Panc1 (cell line): ENCODE results near the gene TRRAP. TPM values are rescaled to one million over a fixed set of nuclear protein-coding genes. Genes with fewer than 3 reads are reported as not detected.

ENCODE experiments used
- ATAC-seq: fragments of 200-7000 bp; cut with Tn5 transposase; 2 replicates; pipeline ENCODE4 v1.9.1; 2020; ENCODE audit warnings: mild to moderate bottlenecking, moderate library complexity
- BruUV-seq: library from RNA; stranded (reverse); fragments of 400-500 nt; replicated peaks from 2 replicates; lab custom pipeline; 2021; lab: Mats Ljungman, UMichigan
- CTCF ChIA-PET: fragments of 300-600 bp; sonication (Branson Sonifier 250); formaldehyde crosslinking; loops from one replicate; lab custom pipeline; 2022; ENCODE audit warnings: antibody characterized with exemption; lab: Charles Lee
- POLR2A ChIA-PET: fragments of 300-600 bp; sonication (Branson Sonifier 250); formaldehyde crosslinking; loops from one replicate; lab custom pipeline; 2022; ENCODE audit warnings: antibody characterized with exemption; lab: Charles Lee
- DNase-seq: peaks from one replicate; pipeline ENCODE4 v3.0.0-alpha.2; 2010; ENCODE audit warnings: low read depth, low spot score
- H3K27ac ChIP-seq: 2 replicates; pipeline ENCODE4 v1.5.1; 2011; ENCODE audit warnings: mild to moderate bottlenecking, low read length, inconsistent platforms
- H3K27me3 ChIP-seq: fragments of 200-500 bp; sonication (Bioruptor generic); 2 replicates; pipeline ENCODE4 v1.6.0; 2014; ENCODE audit warnings: low read length, inconsistent platforms; ENCODE audit not compliant: control insufficient read depth, insufficient read depth
- H3K36me3 ChIP-seq: fragments of 200-500 bp; sonication (Bioruptor generic); 2 replicates; pipeline ENCODE4 v1.5.1; 2014; ENCODE audit warnings: inconsistent platforms, mild to moderate bottlenecking, low read length, moderate library complexity; ENCODE audit not compliant: control insufficient read depth, insufficient read depth
- H3K4me1 ChIP-seq: 2 replicates; pipeline ENCODE4 v1.5.1; 2011; ENCODE audit warnings: inconsistent platforms, mild to moderate bottlenecking, low read length, moderate library complexity; ENCODE audit not compliant: control insufficient read depth, insufficient read depth
- H3K4me3 ChIP-seq, 2 experiments: 2 replicates each; pipeline ENCODE4 v1.5.1; 2011 to 2012; ENCODE audit warnings: low read depth in 2 of 2, low read length in 2 of 2, mild to moderate bottlenecking in 2 of 2, inconsistent platforms in 1 of 2, moderate library complexity in 1 of 2
- H3K9me3 ChIP-seq: fragments of 200-500 bp; sonication (Bioruptor generic); 2 replicates; pipeline ENCODE4 v1.5.1; 2014; ENCODE audit warnings: low read depth, mild to moderate bottlenecking, inconsistent platforms, low read length, moderate library complexity; ENCODE audit not compliant: control insufficient read depth, insufficient read depth
- CTCF ChIP-seq: fragments of 450-650 bp; IDR thresholded peaks from 2 replicates; pipeline ENCODE4 v1.5.1; 2017; ENCODE audit warnings: mild to moderate bottlenecking
- POLR2AphosphoS5 ChIP-seq: IDR thresholded peaks from 2 replicates; pipeline ENCODE4 v1.6.1; 2012; ENCODE audit warnings: mild to moderate bottlenecking, low read depth, low read length, moderate library complexity
- SIN3A ChIP-seq: IDR thresholded peaks from 2 replicates; pipeline ENCODE4 v1.6.1; 2012; ENCODE audit warnings: low read depth, mild to moderate bottlenecking, low read length, moderate library complexity, borderline replicate concordance; ENCODE audit not compliant: insufficient read depth
- TCF7L2 ChIP-seq: IDR thresholded peaks from 2 replicates; pipeline ENCODE4 v1.6.1; 2011; ENCODE audit warnings: mild to moderate bottlenecking, low read depth, low read length, inconsistent platforms
- in situ Hi-C: cut with HindIII; loops from 2 replicates; pipeline ENCODE4 v1.10.0; 2016; ENCODE audit warnings: low sequenced_read_pairs, low pct_unique_long_range_greater_than_20kb
- intact Hi-C: fragments of 100-400 bp; cut with micrococcal nuclease; formaldehyde crosslinking; loops from one replicate; pipeline ENCODE4 v1.10.0; 2022; ENCODE audit not compliant: unreplicated experiment
- total RNA-seq: library from RNA; stranded (reverse); gene quantifications from one replicate; pipeline ENCODE4 v1.2.1, GENCODE V29; 2021; ENCODE audit not compliant: unreplicated experiment
- TF ChIP-seq, protein P1 (sequence below), 2 experiments: IDR thresholded peaks; 2 replicates each; pipeline ENCODE4 v1.6.1; 2011 to 2012; ENCODE audit warnings: low read depth in 2 of 2, control low read depth in 1 of 2, low read length in 1 of 2, mild to moderate bottlenecking in 1 of 2, moderate library complexity in 1 of 2; ENCODE audit not compliant: insufficient read depth in 1 of 2

Gene TRRAP
- total RNA-seq, 1 experiment from 2014 or later, result 44.9 TPM

DNA sequence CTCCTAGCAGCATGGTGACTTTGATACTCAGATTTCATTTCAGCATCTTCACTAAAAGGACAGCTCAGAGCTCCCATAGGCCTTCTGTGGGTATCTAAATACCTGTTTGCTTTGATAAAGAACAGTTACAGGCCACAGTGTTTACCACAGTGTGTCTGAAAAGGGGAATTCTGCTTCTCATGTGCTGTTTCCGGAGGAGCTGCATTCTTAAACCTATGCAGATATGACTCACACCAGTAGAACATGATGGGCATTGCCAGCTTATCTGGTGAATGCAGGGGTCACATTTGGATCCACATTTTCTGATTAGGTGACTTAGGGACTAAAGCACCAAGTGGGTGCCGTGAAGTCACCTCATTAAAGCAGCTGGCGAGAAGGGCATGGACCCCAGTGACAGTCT, 52.6 kb downstream of the TRRAP start:
- DNase-seq (no peak), ATAC-seq (no peak)
- Histone ChIP-seq H3K9me3 (no peaks in the 10 kb centered on the region), H3K36me3 (peaks cover 27% of the 10 kb centered on the region), H3K4me1 (no peaks in the 10 kb centered on the region), H3K27ac (no peak overlapping the region), H3K4me3 (no peak overlapping the region), H3K27me3 (no peaks in the 10 kb centered on the region)
- intact Hi-C loops (no loop called here), in situ Hi-C loops (no loop called here)
- TF ChIP-seq CTCF (no peak), POLR2AphosphoS5 (no peak)
- CTCF ChIA-PET, result no interaction called here
- BruUV-seq, result no TSS peak
- POLR2A ChIA-PET, result no interaction called here

DNA sequence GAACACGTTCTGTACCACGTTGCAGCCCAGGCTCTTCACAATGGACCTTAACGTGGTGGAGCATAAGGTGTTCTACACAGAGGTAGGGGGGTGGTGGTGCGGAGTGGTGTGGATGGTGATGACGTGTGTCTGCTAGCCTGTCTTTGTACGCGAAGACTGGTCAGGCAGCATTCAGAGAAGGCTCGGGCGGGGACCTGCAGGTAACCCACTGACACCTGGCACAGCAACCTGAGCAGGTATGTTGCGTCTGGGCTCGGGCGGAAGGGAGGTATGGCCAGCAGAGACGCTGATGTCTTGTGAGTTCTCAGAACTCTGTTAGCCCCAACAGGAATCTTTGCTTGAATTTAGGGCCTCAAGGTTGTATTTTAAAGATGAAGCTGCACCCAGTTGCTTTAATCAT, 55.0 kb downstream of the TRRAP start:
- ATAC-seq (no peak), DNase-seq (no peak)
- no peak for TF ChIP-seq CTCF
- TF ChIP-seq SIN3A, result no peak
- TF ChIP-seq, protein P1, sequence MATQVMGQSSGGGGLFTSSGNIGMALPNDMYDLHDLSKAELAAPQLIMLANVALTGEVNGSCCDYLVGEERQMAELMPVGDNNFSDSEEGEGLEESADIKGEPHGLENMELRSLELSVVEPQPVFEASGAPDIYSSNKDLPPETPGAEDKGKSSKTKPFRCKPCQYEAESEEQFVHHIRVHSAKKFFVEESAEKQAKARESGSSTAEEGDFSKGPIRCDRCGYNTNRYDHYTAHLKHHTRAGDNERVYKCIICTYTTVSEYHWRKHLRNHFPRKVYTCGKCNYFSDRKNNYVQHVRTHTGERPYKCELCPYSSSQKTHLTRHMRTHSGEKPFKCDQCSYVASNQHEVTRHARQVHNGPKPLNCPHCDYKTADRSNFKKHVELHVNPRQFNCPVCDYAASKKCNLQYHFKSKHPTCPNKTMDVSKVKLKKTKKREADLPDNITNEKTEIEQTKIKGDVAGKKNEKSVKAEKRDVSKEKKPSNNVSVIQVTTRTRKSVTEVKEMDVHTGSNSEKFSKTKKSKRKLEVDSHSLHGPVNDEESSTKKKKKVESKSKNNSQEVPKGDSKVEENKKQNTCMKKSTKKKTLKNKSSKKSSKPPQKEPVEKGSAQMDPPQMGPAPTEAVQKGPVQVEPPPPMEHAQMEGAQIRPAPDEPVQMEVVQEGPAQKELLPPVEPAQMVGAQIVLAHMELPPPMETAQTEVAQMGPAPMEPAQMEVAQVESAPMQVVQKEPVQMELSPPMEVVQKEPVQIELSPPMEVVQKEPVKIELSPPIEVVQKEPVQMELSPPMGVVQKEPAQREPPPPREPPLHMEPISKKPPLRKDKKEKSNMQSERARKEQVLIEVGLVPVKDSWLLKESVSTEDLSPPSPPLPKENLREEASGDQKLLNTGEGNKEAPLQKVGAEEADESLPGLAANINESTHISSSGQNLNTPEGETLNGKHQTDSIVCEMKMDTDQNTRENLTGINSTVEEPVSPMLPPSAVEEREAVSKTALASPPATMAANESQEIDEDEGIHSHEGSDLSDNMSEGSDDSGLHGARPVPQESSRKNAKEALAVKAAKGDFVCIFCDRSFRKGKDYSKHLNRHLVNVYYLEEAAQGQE (IDR thresholded peaks at IDR 0.05; ENCODE audit: insufficient read depth in 1 of 2, low read depth in 2 of 2, low read length in 1 of 2), result no peak
- TF ChIP-seq POLR2AphosphoS5, result no peak
- no peak for TF ChIP-seq TCF7L2
- BruUV-seq, result no TSS peak
- Histone ChIP-seq H3K4me3 (no peak overlapping the region), H3K36me3 (peaks cover 35% of the 10 kb centered on the region), H3K4me1 (no peaks in the 10 kb centered on the region), H3K27ac (no peak overlapping the region), H3K27me3 (no peaks in the 10 kb centered on the region), H3K9me3 (no peaks in the 10 kb centered on the region)
- CTCF ChIA-PET, result no interaction called here
- in situ Hi-C loops (no loop called here), intact Hi-C loops (no loop called here)
- POLR2A ChIA-PET, result no interaction called here

DNA sequence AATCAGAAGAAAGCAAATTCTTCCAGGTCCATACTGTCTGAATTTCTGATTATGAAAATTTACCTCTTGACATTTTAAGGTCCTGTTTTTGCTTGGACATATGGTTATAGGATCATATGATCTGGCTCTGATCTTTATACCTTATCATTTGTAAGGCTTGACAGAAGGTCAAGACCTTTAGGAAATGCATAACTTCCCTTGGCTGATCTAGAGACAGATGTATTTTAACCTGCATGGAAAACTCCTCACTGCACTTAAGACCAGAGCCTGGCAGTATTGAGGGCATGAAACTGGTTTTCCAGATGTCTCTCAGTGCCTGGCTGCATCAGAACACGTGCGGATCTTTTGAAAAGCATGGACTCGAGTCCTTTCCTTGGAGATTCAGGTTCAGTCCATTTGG, 55.9 kb downstream of the TRRAP start:
- intact Hi-C loops (no loop called here), in situ Hi-C loops (no loop called here)
- no peak for TF ChIP-seq SIN3A
- TF ChIP-seq POLR2AphosphoS5, result no peak
- TF ChIP-seq, protein P1 (IDR thresholded peaks at IDR 0.05; ENCODE audit: insufficient read depth in 1 of 2, low read depth in 2 of 2, low read length in 1 of 2), result no peak
- no peak for TF ChIP-seq CTCF
- no peak for TF ChIP-seq TCF7L2
- DNase-seq (no peak), ATAC-seq (no peak)
- Histone ChIP-seq H3K27me3 (no peaks in the 10 kb centered on the region), H3K9me3 (no peaks in the 10 kb centered on the region), H3K4me3 (no peak overlapping the region), H3K36me3 (peaks cover 39% of the 10 kb centered on the region), H3K4me1 (no peaks in the 10 kb centered on the region), H3K27ac (no peak overlapping the region)
- BruUV-seq, result no TSS peak
- ChIA-PET POLR2A (no interaction called here), CTCF (no interaction called here)
